Measurements from ENCODE around the gene ESPN.

DNA sequence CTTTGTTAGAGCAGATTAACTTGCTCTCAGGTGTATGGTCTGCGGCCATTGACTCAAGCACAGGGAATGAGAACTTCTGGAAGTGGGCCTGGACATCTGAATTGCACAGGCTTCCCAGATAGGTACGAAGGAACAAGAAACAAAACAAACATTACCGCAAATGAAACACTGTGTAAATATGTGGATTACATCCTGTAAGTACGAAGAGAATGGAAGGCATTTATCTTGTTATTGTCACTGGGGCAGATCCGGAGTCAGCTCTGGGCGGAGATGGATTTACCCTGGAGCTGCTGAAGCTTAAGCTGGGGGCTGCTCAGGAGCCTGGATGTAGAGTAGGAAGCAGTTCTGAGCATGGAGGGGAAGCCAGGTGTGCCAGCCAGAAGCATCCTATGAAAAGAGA lies 11.7 kb upstream of the ESPN start:
- TF ChIP-seq, protein P1, sequence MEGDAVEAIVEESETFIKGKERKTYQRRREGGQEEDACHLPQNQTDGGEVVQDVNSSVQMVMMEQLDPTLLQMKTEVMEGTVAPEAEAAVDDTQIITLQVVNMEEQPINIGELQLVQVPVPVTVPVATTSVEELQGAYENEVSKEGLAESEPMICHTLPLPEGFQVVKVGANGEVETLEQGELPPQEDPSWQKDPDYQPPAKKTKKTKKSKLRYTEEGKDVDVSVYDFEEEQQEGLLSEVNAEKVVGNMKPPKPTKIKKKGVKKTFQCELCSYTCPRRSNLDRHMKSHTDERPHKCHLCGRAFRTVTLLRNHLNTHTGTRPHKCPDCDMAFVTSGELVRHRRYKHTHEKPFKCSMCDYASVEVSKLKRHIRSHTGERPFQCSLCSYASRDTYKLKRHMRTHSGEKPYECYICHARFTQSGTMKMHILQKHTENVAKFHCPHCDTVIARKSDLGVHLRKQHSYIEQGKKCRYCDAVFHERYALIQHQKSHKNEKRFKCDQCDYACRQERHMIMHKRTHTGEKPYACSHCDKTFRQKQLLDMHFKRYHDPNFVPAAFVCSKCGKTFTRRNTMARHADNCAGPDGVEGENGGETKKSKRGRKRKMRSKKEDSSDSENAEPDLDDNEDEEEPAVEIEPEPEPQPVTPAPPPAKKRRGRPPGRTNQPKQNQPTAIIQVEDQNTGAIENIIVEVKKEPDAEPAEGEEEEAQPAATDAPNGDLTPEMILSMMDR (IDR thresholded peaks at IDR 0.05; ENCODE audit: borderline replicate concordance, extremely low read depth, low read length, poor library complexity, severe bottlenecking): no peak
- no peak for TF ChIP-seq EZH2 (IDR thresholded peaks at IDR 0.05; ENCODE audit: borderline replicate concordance, low read depth, low read length, severe bottlenecking)
